CD4-positive, alpha-beta T cell treated with Interleukin-17A for 1 hour (primary cell): ENCODE measurements around the gene ESPN.
A peak's percentile ranks its signal among the peaks of the same experiment; 100 is the strongest.

ENCODE experiments used
- DNase-seq: peaks from one replicate; pipeline ENCODE4 v3.0.0-alpha.2; 2020

ESPN gene

GRCh38 chr1:6466751-6467150, 42.2 kb downstream of the ESPN start:
- no peak for DNase-seq

- DNase-seq, result no peak
Measured at GRCh38 chr1:6467224-6467623, 42.6 kb downstream of the ESPN start.

- DNase-seq, result no peak
Measured at GRCh38 chr1:6467744-6468688, 43.4 kb downstream of the ESPN start.

GRCh38 chr1:6468729-6469461, 44.3 kb downstream of the ESPN start:
- DNase-seq, result no peak

GRCh38 chr1:6470132-6471085, 45.8 kb downstream of the ESPN start:
- DNase-seq, result no peak

GRCh38 chr1:6471086-6471969, 46.8 kb downstream of the ESPN start:
- DNase-seq, result peak; percentile 49

GRCh38 chr1:6471970-6472368, 47.4 kb downstream of the ESPN start:
- DNase-seq, result no peak

- no peak for DNase-seq
Measured at GRCh38 chr1:6472391-6472790, 47.8 kb downstream of the ESPN start.

GRCh38 chr1:6473156-6473555, 48.6 kb downstream of the ESPN start:
- no peak for DNase-seq

GRCh38 chr1:6473974-6474814, 49.6 kb downstream of the ESPN start:
- no peak for DNase-seq

GRCh38 chr1:6474815-6475282, 50.3 kb downstream of the ESPN start:
- DNase-seq, result no peak

GRCh38 chr1:6475381-6476133, 51.0 kb downstream of the ESPN start:
- DNase-seq, result peak; percentile 85

GRCh38 chr1:6476483-6476882, 51.9 kb downstream of the ESPN start:
- no peak for DNase-seq

GRCh38 chr1:6477039-6477820, 52.7 kb downstream of the ESPN start:
- no peak for DNase-seq

- no peak for DNase-seq
Measured at GRCh38 chr1:6481820-6482219, 57.2 kb downstream of the ESPN start.

- DNase-seq, result no peak
Measured at GRCh38 chr1:6483017-6483760, 58.6 kb downstream of the ESPN start.

GRCh38 chr1:6483761-6484117, 59.2 kb downstream of the ESPN start:
- DNase-seq, result no peak

GRCh38 chr1:6484826-6485167, 60.2 kb downstream of the ESPN start:
- DNase-seq, result no peak
